Breast epithelium (tissue), 4 donors: ENCODE results near the gene OSGIN1. TPM values are rescaled to one million over a fixed set of nuclear protein-coding genes. Genes with fewer than 3 reads are reported as not detected.

ENCODE experiments used
- DNase-seq, 2 donors: peaks; one replicate each; pipeline ENCODE4 v3.0.0-alpha.2; 2019; ENCODE audit warnings: low spot score in 2 of 2
- H3K27ac ChIP-seq, 2 donors: fragments of 200-600 bp; sonication (generic) in 1 of 2; one replicate each; pipeline ENCODE4 v1.5.1; 2016 to 2019; ENCODE audit warnings: mild to moderate bottlenecking in 1 of 2
- H3K27me3 ChIP-seq, 2 donors: fragments of 200-600 bp; sonication (generic) in 1 of 2; one replicate each; pipeline versions ENCODE4 v1.5.1 to v1.6.0; 2017 to 2019; ENCODE audit warnings: control low read depth in 1 of 2, mild to moderate bottlenecking in 1 of 2
- H3K36me3 ChIP-seq: fragments of 200-600 bp; one replicate; pipeline ENCODE4 v1.5.1; 2019
- H3K4me1 ChIP-seq, 2 donors: fragments of 200-600 bp; sonication (generic); one replicate each; pipeline ENCODE4 v1.5.1; 2016 to 2019; ENCODE audit warnings: control low read depth in 1 of 2
- H3K4me3 ChIP-seq, 3 donors: fragments of 200-600 bp; sonication (generic); 1 replicate in 2 of 3; 2 replicates in 1 of 3; pipeline ENCODE4 v1.5.1; 2016 to 2019; ENCODE audit warnings: mild to moderate bottlenecking in 3 of 3, moderate library complexity in 2 of 3
- H3K9me3 ChIP-seq, 2 donors: fragments of 200-600 bp; sonication (generic) in 1 of 2; one replicate each; pipeline ENCODE4 v1.5.1; 2016 to 2019; ENCODE audit warnings: control low read depth in 1 of 2
- POLR2A ChIP-seq: fragments of 450-650 bp; IDR thresholded peaks from one replicate; pipeline ENCODE4 v1.6.1; 2016; ENCODE audit warnings: antibody characterized with exemption, mild to moderate bottlenecking, moderate library complexity
- POLR2AphosphoS5 ChIP-seq, 3 donors: sonication (generic); formaldehyde crosslinking; IDR thresholded peaks; one replicate each; pipeline ENCODE4 v1.6.1; 2017; ENCODE audit warnings: antibody characterized with exemption in 3 of 3
- intact Hi-C: fragments of 100-400 bp; cut with DNase I; formaldehyde crosslinking; loops from one replicate; pipeline ENCODE4 v1.15.1; 2023; ENCODE audit warnings: low total_unique reads
- total RNA-seq, 3 donors: library from RNA; depleted of rRNA; stranded (reverse); fragments of >200 nt; gene quantifications; one replicate each; pipeline ENCODE4 v1.1.0, GENCODE V29; 2016
- TF ChIP-seq, protein P1 (sequence below), 3 donors: fragments of 450-650 bp; IDR thresholded peaks; one replicate each; pipeline ENCODE4 v1.5.1; 2016 to 2017; ENCODE audit warnings: antibody characterized with exemption in 3 of 3, mild to moderate bottlenecking in 3 of 3, moderate library complexity in 3 of 3

The OSGIN1 gene, protein sequence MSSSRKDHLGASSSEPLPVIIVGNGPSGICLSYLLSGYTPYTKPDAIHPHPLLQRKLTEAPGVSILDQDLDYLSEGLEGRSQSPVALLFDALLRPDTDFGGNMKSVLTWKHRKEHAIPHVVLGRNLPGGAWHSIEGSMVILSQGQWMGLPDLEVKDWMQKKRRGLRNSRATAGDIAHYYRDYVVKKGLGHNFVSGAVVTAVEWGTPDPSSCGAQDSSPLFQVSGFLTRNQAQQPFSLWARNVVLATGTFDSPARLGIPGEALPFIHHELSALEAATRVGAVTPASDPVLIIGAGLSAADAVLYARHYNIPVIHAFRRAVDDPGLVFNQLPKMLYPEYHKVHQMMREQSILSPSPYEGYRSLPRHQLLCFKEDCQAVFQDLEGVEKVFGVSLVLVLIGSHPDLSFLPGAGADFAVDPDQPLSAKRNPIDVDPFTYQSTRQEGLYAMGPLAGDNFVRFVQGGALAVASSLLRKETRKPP
- 1 to 10 TPM; 3.0 to 3.5 (median 3.3) TPM for total RNA-seq

DNA sequence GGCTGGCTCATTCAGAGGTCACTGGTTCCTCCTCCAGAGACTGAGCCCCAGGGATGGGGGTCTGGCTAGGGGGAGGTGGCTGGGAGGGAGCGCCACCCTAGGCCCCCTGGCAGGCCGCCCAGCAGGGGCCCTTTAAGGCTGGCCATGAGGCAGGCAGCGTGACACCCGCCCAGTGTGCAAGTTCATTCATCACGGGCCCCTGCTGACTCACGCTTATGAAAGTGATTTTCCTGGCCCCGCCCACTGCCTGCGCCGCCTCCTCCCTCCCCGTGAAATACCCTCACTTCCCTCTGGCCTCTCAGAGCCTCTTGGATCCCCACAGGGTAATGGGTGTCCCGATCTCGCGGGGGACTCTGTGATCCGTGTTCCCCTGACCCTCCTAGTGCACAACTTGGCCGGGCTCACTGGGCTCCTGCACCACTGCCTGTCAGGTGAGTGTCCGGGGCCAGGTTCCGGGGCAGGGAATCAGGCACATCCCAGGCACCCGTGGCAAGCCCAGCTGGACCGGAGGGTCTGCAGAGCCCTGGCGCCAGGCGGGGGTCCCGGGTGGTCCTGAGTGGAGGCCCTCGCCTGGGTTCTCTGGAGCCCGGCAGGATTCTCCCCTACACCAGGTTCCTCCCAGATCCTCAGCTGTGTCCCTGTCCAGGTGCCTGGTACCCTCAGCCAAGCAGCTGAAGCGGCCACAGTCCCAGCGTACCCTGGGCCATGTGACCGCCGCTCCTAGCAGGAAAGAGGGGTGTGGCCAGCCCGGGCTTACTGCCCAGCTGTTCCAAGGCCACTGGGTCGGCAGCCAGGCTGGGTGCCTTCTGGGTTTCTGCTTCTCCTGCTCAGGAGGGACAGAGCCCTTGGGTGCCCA lies at the start of gene OSGIN1:
Gene OSGIN1 (plus strand): TSS at position 301 of the 856 bp plus-strand sequence. CDS start 4,432 bp downstream, outside the sequence.
- intact Hi-C loops, result no loop called here
- TF ChIP-seq, protein P1, sequence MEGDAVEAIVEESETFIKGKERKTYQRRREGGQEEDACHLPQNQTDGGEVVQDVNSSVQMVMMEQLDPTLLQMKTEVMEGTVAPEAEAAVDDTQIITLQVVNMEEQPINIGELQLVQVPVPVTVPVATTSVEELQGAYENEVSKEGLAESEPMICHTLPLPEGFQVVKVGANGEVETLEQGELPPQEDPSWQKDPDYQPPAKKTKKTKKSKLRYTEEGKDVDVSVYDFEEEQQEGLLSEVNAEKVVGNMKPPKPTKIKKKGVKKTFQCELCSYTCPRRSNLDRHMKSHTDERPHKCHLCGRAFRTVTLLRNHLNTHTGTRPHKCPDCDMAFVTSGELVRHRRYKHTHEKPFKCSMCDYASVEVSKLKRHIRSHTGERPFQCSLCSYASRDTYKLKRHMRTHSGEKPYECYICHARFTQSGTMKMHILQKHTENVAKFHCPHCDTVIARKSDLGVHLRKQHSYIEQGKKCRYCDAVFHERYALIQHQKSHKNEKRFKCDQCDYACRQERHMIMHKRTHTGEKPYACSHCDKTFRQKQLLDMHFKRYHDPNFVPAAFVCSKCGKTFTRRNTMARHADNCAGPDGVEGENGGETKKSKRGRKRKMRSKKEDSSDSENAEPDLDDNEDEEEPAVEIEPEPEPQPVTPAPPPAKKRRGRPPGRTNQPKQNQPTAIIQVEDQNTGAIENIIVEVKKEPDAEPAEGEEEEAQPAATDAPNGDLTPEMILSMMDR (IDR thresholded peaks at IDR 0.05), result no peak
- peak; percentile 30 for TF ChIP-seq POLR2A
- peak; percentile 66 to 78 (median 76) for TF ChIP-seq POLR2AphosphoS5 (IDR thresholded peaks at IDR 0.05)
- peaks cover 0 to 8% of the 10 kb centered on the region in 2 donors for H3K4me1 ChIP-seq
- H3K27me3 ChIP-seq, result no peaks in the 10 kb centered on the region
- H3K27ac ChIP-seq, result peak within 1 kb of the TSS; percentile 92 to 94
- H3K9me3 ChIP-seq, result no peaks in the 10 kb centered on the region
- peak within 1 kb of the TSS; percentile 59 to 74 (median 60) for H3K4me3 ChIP-seq
- H3K36me3 ChIP-seq, result no peaks in the 10 kb centered on the region
- DNase-seq, result peak; percentile 91 to 92

DNA sequence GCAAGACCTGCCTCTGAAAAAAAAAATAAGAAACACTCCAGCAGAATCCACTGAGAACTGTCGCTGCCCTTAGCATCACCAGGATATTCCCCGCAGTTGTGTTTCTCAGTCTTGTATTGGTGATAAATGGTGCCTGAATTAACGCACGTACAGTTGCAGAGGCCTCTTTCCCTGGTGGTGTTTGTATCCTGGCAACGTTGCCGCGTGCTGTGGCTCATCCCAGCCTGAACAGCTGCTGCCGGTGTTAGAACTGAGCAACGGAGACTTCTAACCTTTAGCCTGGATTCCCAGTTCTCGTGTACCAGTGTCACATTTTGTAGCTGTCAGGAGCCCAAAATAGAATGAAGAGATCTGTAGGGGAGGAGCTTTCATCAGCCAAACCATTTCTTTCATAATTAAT lies 49.3 kb upstream of the OSGIN1 start:
- no peaks in the 10 kb centered on the region for H3K36me3 ChIP-seq
- DNase-seq, result no peak
- H3K27me3 ChIP-seq, result no peaks in the 10 kb centered on the region
- no peaks in the 10 kb centered on the region for H3K9me3 ChIP-seq
- TF ChIP-seq POLR2A (no peak), POLR2AphosphoS5 (IDR thresholded peaks at IDR 0.05) (no peak)
- TF ChIP-seq, protein P1 (IDR thresholded peaks at IDR 0.05), result no peak
- H3K4me3 ChIP-seq, result no peak overlapping the region
- no peak overlapping the region for H3K27ac ChIP-seq
- intact Hi-C loops, result no loop called here
- no peaks in the 10 kb centered on the region for H3K4me1 ChIP-seq

DNA sequence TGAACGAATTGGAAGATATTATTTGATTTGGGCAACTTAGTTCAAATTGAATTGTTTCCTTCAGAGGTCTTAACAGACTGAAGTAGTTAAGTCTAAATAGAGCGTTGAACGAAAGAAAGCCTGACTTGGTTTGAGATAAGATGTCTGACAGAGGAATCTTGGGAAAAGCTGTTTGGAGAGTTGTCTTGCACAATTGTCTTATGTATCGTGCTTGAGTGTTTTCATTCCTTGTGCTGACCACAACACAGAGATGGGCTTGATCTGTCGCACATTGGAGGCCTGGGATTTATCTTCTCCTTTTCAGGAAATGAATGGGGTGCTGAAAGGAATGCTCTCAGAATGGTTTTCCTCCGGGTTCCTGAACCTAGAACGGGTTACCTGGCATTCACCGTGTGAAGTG lies 46.4 kb upstream of the OSGIN1 start:
- TF ChIP-seq, protein P1 (IDR thresholded peaks at IDR 0.05), result no peak
- TF ChIP-seq POLR2AphosphoS5 (IDR thresholded peaks at IDR 0.05) (no peak), POLR2A (no peak)
- Histone ChIP-seq H3K27ac (no peak overlapping the region), H3K36me3 (no peaks in the 10 kb centered on the region), H3K4me1 (no peaks in the 10 kb centered on the region), H3K27me3 (no peaks in the 10 kb centered on the region), H3K9me3 (no peaks in the 10 kb centered on the region), H3K4me3 (no peak overlapping the region)
- DNase-seq, result no peak
- intact Hi-C loops, result no loop called here

DNA sequence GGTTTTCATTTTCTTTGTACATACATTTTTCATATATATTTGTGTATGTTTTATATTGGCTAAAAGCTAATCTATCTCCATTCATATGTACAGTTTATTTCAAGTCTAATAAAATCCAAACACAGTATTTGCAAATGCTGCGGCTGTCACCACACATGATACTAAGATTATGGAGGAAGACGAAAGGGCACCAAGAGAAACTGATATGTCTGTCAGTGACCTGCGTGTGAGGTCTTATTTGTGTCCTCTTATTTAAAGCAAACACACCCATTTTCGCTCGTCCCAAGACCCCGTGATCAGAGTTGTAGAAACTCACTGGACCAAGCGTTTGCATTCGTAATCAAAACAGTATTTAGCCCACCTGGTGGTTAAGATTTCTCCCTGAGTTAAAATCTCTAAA lies 45.9 kb upstream of the OSGIN1 start:
- Histone ChIP-seq H3K27ac (no peak overlapping the region), H3K4me3 (no peak overlapping the region), H3K36me3 (no peaks in the 10 kb centered on the region), H3K27me3 (no peaks in the 10 kb centered on the region), H3K9me3 (no peaks in the 10 kb centered on the region), H3K4me1 (no peaks in the 10 kb centered on the region)
- TF ChIP-seq POLR2A, result no peak
- no peak for TF ChIP-seq POLR2AphosphoS5 (IDR thresholded peaks at IDR 0.05)
- intact Hi-C loops, result no loop called here
- DNase-seq, result no peak

DNA sequence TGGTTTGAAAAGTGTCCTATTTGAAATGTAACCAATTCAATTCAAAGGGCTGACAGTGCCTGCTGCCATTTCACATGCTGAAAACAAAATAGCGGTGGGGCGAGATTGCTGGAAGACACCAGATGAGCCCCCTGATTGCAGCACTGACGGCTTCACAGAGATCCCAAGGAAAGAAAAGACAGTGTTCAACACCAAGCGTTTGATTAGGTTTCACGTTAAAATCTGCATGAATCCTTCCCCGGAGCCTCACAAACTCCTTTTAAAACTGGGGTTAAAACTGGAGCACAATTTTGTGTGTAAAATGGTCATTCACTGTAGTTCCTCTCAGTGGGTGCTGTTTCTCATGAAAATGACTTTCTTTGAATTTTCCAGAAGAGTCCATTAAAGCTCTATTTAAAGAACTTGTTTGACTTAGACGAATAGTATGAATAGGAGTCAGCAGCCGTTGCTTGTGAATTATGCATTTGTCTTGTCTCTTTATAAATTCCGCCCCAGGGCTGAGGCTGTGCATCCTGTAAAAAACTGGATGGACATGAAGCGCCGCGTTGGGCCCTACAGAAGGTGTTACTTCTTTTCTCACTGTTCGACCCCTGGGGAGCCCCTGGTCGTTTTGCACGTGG lies 45.3 kb upstream of the OSGIN1 start:
- Histone ChIP-seq H3K4me1 (no peaks in the 10 kb centered on the region), H3K36me3 (no peaks in the 10 kb centered on the region), H3K27me3 (no peaks in the 10 kb centered on the region), H3K4me3 (no peak overlapping the region), H3K27ac (no peak overlapping the region), H3K9me3 (no peaks in the 10 kb centered on the region)
- TF ChIP-seq POLR2AphosphoS5 (IDR thresholded peaks at IDR 0.05) (no peak), POLR2A (no peak)
- TF ChIP-seq, protein P1 (IDR thresholded peaks at IDR 0.05), result no peak
- intact Hi-C loops, result no loop called here
- DNase-seq, result no peak
